H9 (cell line): ENCODE results near the gene TRIP6. TPM values are rescaled to one million over a fixed set of nuclear protein-coding genes. Genes with fewer than 3 reads are reported as not detected.

ENCODE experiments used
- DNase-seq: peaks from one replicate; pipeline ENCODE4 v3.0.0-alpha.2; 2017
- H2AFZ ChIP-seq: one replicate; pipeline ENCODE4 v1.6.1; 2013; ENCODE audit warnings: mild to moderate bottlenecking, low read length, control low read depth, moderate library complexity
- H2AK5ac ChIP-seq: 2 replicates; pipeline ENCODE4 v1.6.1; 2013; ENCODE audit warnings: low read length, control low read depth, mixed read lengths; ENCODE audit not compliant: insufficient read length
- H2BK120ac ChIP-seq: one replicate; pipeline ENCODE4 v1.6.1; 2013; ENCODE audit warnings: low read depth, mild to moderate bottlenecking, low read length, control low read depth, inconsistent platforms; ENCODE audit not compliant: poor library complexity, severe bottlenecking
- H2BK12ac ChIP-seq: 2 replicates; pipeline ENCODE4 v1.6.1; 2013; ENCODE audit warnings: low read length, control low read depth, mixed read lengths, low read depth; ENCODE audit not compliant: insufficient read length
- H2BK15ac ChIP-seq: 2 replicates; pipeline ENCODE4 v1.6.1; 2013; ENCODE audit warnings: low read depth, low read length, control low read depth
- H2BK20ac ChIP-seq: one replicate; pipeline ENCODE4 v1.6.1; 2013; ENCODE audit warnings: low read depth, mild to moderate bottlenecking, low read length, control low read depth, inconsistent platforms; ENCODE audit not compliant: poor library complexity, severe bottlenecking
- H2BK5ac ChIP-seq: 2 replicates; pipeline ENCODE4 v1.6.1; 2013; ENCODE audit warnings: low read length, control low read depth, mixed read lengths; ENCODE audit not compliant: insufficient read length
- H3K14ac ChIP-seq: 2 replicates; pipeline ENCODE4 v1.6.1; 2013; ENCODE audit warnings: low read length, control low read depth; ENCODE audit not compliant: insufficient read depth
- H3K18ac ChIP-seq: 2 replicates; pipeline ENCODE4 v1.6.1; 2013; ENCODE audit warnings: low read depth, mild to moderate bottlenecking, mixed read lengths, low read length, control low read depth; ENCODE audit not compliant: insufficient read length
- H3K23ac ChIP-seq: 2 replicates; pipeline ENCODE4 v1.6.1; 2013; ENCODE audit warnings: low read length, control low read depth, mixed read lengths, low read depth; ENCODE audit not compliant: insufficient read length
- H3K23me2 ChIP-seq: 2 replicates; pipeline ENCODE4 v1.6.1; 2013; ENCODE audit warnings: low read depth, mild to moderate bottlenecking, mixed read lengths, low read length, control low read depth; ENCODE audit not compliant: insufficient read length, poor library complexity, severe bottlenecking
- H3K27ac ChIP-seq: 2 replicates; pipeline ENCODE4 v1.5.1; 2013; ENCODE audit warnings: low read length, control low read depth, mixed read lengths, low read depth; ENCODE audit not compliant: insufficient read length
- H3K27me3 ChIP-seq: 2 replicates; pipeline ENCODE4 v1.6.1; 2013; ENCODE audit warnings: low read length, control low read depth, inconsistent platforms; ENCODE audit not compliant: insufficient read depth
- H3K4ac ChIP-seq: 2 replicates; pipeline ENCODE4 v1.6.1; 2013; ENCODE audit warnings: low read depth, mild to moderate bottlenecking, control low read depth, inconsistent platforms, low read length, moderate library complexity
- H3K4me1 ChIP-seq: 2 replicates; pipeline ENCODE4 v1.6.1; 2013; ENCODE audit warnings: low read length, control low read depth, inconsistent platforms; ENCODE audit not compliant: insufficient read depth
- H3K4me2 ChIP-seq: 2 replicates; pipeline ENCODE4 v1.6.1; 2013; ENCODE audit warnings: low read length, control low read depth, mixed read lengths; ENCODE audit not compliant: insufficient read length, insufficient read depth
- H3K56ac ChIP-seq: 2 replicates; pipeline ENCODE4 v1.6.1; 2013; ENCODE audit warnings: low read depth, mild to moderate bottlenecking, mixed read lengths, low read length, control low read depth; ENCODE audit not compliant: insufficient read length
- H3K79me1 ChIP-seq: 2 replicates; pipeline ENCODE4 v1.6.1; 2013; ENCODE audit warnings: low read depth, mild to moderate bottlenecking, moderate library complexity, low read length, control low read depth, inconsistent platforms; ENCODE audit not compliant: insufficient read depth, poor library complexity, severe bottlenecking
- H3K79me2 ChIP-seq: 2 replicates; pipeline ENCODE4 v1.6.1; 2013; ENCODE audit warnings: low read length, control low read depth, inconsistent platforms; ENCODE audit not compliant: insufficient read depth
- H3K9ac ChIP-seq: 2 replicates; pipeline ENCODE4 v1.6.1; 2013; ENCODE audit warnings: low read length, control low read depth, mixed read lengths; ENCODE audit not compliant: insufficient read length; ENCODE audit errors: extremely low read depth
- H3K9me3 ChIP-seq: one replicate; pipeline ENCODE4 v1.6.1; 2013; ENCODE audit warnings: low read depth, low read length, inconsistent platforms; ENCODE audit not compliant: control insufficient read depth
- H3T11ph ChIP-seq: one replicate; pipeline ENCODE4 v1.6.1; 2013; ENCODE audit warnings: mild to moderate bottlenecking, low read length, control low read depth, inconsistent platforms
- H4K20me1 ChIP-seq: one replicate; pipeline ENCODE4 v1.6.1; 2013; ENCODE audit not compliant: control insufficient read depth, insufficient read length, insufficient read depth
- H4K5ac ChIP-seq: 2 replicates; pipeline ENCODE4 v1.6.1; 2013; ENCODE audit warnings: low read depth, mild to moderate bottlenecking, mixed read lengths, low read length, control low read depth; ENCODE audit not compliant: insufficient read length
- H4K8ac ChIP-seq: replicated peaks from 2 replicates; pipeline ENCODE4 v1.6.1; 2013; ENCODE audit warnings: low read length, control low read depth, mixed read lengths, low read depth; ENCODE audit not compliant: insufficient read length
- H4K91ac ChIP-seq: 2 replicates; pipeline ENCODE4 v1.6.1; 2013; ENCODE audit warnings: low read depth, mild to moderate bottlenecking, moderate library complexity, mixed read lengths, low read length, control low read depth; ENCODE audit not compliant: insufficient read length
- H3K27ac Mint-ChIP-seq, 3 experiments: 2 replicates in 2 of 3; 3 replicates in 1 of 3; pipeline ENCODE4 v1.8.0; 2020 to 2021; ENCODE audit warnings: mixed read lengths in 3 of 3, mild to moderate bottlenecking in 1 of 3, moderate library complexity in 1 of 3
- H3K27me3 Mint-ChIP-seq: 2 replicates; pipeline ENCODE4 v1.8.0; 2021; ENCODE audit warnings: low read depth, mild to moderate bottlenecking, moderate library complexity, mixed read lengths
- H3K36me3 Mint-ChIP-seq, 3 experiments: 2 replicates in 2 of 3; 3 replicates in 1 of 3; pipeline ENCODE4 v1.8.0; 2020 to 2021; ENCODE audit warnings: low read depth in 3 of 3, mixed read lengths in 3 of 3; ENCODE audit not compliant: insufficient read depth in 1 of 3
- H3K4me1 Mint-ChIP-seq, 2 experiments: 2 replicates each; pipeline ENCODE4 v1.8.0; 2020; ENCODE audit warnings: mixed read lengths in 2 of 2
- H3K4me3 Mint-ChIP-seq, 2 experiments: 2 replicates in 1 of 2; 3 replicates in 1 of 2; pipeline ENCODE4 v1.8.0; 2020 to 2021; ENCODE audit warnings: mild to moderate bottlenecking in 2 of 2, mixed read lengths in 2 of 2, moderate library complexity in 1 of 2
- H3K9me3 Mint-ChIP-seq, 2 experiments: 2 replicates in 1 of 2; 3 replicates in 1 of 2; pipeline ENCODE4 v1.8.0; 2020; ENCODE audit warnings: mild to moderate bottlenecking in 2 of 2, mixed read lengths in 2 of 2, moderate library complexity in 1 of 2
- WGBS: extraction: QIAGEN DNeasy Blood & Tissue Kit; methylation state at CpG from one replicate; pipeline ENCODE4 v1.1.7; 2013; ENCODE audit warnings: missing lambda C conversion rate, low lambda C conversion rate, mixed read lengths; ENCODE audit not compliant: insufficient read length; ENCODE audit errors: extremely low coverage; 5-methylcytosine and 5-hydroxymethylcytosine counted together
- total RNA-seq: library from RNA; stranded (reverse); gene quantifications from 2 replicates; pipeline ENCODE4 v1.2.1, GENCODE V29; 2021
- TF ChIP-seq, protein P1 (sequence below): fragments of 200-600 bp; sonication (generic); conservative IDR thresholded peaks from 3 replicates; pipeline ENCODE4 v1.8.0; 2021; ENCODE audit warnings: antibody characterized with exemption, mild to moderate bottlenecking

TRIP6 gene
- total RNA-seq, 1 experiment from 2014 or later = 122 TPM

DNA sequence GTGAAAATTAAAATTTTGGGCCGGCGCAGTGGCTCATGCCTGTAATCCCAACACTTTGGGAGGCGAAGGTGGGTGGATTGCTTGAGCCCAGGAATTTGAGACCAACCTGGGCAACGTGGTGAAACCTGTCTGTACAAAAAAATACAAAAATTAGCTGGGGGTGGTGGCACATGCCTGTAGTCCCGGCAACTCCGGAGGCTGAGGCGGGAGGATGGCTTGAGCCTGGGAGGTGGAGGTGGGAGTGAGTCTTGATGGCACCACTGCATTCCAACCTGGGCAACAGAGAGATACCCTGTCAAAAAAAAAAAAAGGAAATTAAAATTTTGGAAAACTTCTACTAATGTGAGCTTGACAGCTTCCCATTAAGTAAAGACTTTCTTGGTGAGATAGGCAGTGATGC lies 10.8 kb downstream of the TRIP6 start:
- H3K36me3 Mint-ChIP-seq = peaks cover 63 to 95% (median 91%) of the 10 kb centered on the region in 3 experiments; a peak in 6 of 7 replicates
- Histone ChIP-seq H3K18ac (no peak overlapping the region), H2BK12ac (no peak overlapping the region), H3K79me1 (peaks cover 6% of the 10 kb centered on the region), H4K5ac (no peak overlapping the region), H3K23ac (no peak overlapping the region), H3K14ac (no peak overlapping the region), H3K27me3 (no peaks in the 10 kb centered on the region), H2AFZ (no peak overlapping the region), H2AK5ac (no peak overlapping the region), H3K23me2 (peaks cover 5% of the 10 kb centered on the region), H3T11ph (no peak overlapping the region), H2BK5ac (no peak overlapping the region), H3K4me2 (no peak overlapping the region), H3K9ac (no peak overlapping the region), H3K4me1 (no peaks in the 10 kb centered on the region; the same call in 1 of the 2 replicates), H3K9me3 (no peaks in the 10 kb centered on the region), H2BK120ac (no peak overlapping the region), H3K27ac (no peak overlapping the region), H3K4ac (no peak overlapping the region), H4K20me1 (no peaks in the 10 kb centered on the region), H4K91ac (no peak overlapping the region), H2BK20ac (no peak overlapping the region), H4K8ac (no peak overlapping the region), H3K79me2 (peaks cover 37% of the 10 kb centered on the region; the same call in 1 of the 2 replicates), H3K56ac (no peak overlapping the region), H2BK15ac (no peak overlapping the region)
- WGBS = no CpG with 5 or more reads among the region's 7 CpGs
- peaks cover 28 to 32% of the 10 kb centered on the region in 2 experiments for H3K4me1 Mint-ChIP-seq
- DNase-seq = no peak
- no peaks in the 10 kb centered on the region; the same call in 1 of the 2 replicates for H3K27me3 Mint-ChIP-seq
- TF ChIP-seq, protein P1, sequence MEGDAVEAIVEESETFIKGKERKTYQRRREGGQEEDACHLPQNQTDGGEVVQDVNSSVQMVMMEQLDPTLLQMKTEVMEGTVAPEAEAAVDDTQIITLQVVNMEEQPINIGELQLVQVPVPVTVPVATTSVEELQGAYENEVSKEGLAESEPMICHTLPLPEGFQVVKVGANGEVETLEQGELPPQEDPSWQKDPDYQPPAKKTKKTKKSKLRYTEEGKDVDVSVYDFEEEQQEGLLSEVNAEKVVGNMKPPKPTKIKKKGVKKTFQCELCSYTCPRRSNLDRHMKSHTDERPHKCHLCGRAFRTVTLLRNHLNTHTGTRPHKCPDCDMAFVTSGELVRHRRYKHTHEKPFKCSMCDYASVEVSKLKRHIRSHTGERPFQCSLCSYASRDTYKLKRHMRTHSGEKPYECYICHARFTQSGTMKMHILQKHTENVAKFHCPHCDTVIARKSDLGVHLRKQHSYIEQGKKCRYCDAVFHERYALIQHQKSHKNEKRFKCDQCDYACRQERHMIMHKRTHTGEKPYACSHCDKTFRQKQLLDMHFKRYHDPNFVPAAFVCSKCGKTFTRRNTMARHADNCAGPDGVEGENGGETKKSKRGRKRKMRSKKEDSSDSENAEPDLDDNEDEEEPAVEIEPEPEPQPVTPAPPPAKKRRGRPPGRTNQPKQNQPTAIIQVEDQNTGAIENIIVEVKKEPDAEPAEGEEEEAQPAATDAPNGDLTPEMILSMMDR = no peak
- no peak overlapping the region for H3K27ac Mint-ChIP-seq
- no peaks in the 10 kb centered on the region for H3K9me3 Mint-ChIP-seq
- H3K4me3 Mint-ChIP-seq = peak overlapping the region in 1 of 2 experiments; percentile 32; a peak in 2 of 5 replicates
